ENCODE data around the gene ERI3. TPM values are rescaled to one million over a fixed set of nuclear protein-coding genes. Genes with fewer than 3 reads are reported as not detected.

ERI3 gene
- total and polyA plus RNA-seq, 2 of the 13 experiments (the other 11 are each of a cell fraction or from before 2014, with no cell fraction given): 35.6 to 35.9 TPM

DNA sequence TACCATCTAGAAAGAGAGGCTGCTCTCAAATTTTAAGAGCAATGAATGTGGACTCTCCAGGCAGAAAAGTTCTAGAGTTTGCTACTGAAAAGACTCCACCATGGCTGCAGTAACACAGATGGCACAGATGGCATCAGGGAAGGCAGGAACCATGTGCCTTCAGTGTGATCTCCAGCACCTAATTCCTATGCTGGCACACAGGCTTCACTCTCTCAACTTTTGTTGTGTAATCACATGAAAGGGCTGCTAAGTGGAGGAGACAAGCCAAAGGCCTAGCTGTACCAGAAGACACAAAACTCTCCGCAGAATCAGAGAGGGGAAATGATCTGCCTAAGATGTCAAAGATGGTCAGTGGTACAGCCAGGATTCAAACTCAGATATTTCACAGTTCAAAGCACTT is 31.1 kb downstream of the ERI3 start:
- TF ChIP-seq SP4 (CRISPR knock-in tag; IDR thresholded peaks at IDR 0.05) (no peak), MZF1 (CRISPR knock-in tag; IDR thresholded peaks at IDR 0.05; ENCODE audit: borderline replicate concordance) (no peak), JDP2 (CRISPR knock-in tag; IDR thresholded peaks at IDR 0.05; ENCODE audit: borderline replicate concordance) (no peak), ZNF224 (CRISPR knock-in tag; IDR thresholded peaks at IDR 0.05) (no peak), KLF6 (CRISPR knock-in tag; IDR thresholded peaks at IDR 0.05) (no peak), JUNB (CRISPR knock-in tag; IDR thresholded peaks at IDR 0.05; ENCODE audit: borderline replicate concordance) (no peak), CSRNP2 (CRISPR knock-in tag; conservative IDR thresholded peaks at IDR 0.05; ENCODE audit: low read depth) (no peak), ZNF383 (CRISPR knock-in tag; IDR thresholded peaks at IDR 0.05; ENCODE audit: borderline replicate concordance) (no peak), RAD21 (CRISPR knock-in tag; IDR thresholded peaks at IDR 0.05) (no peak), HNRNPK (IDR thresholded peaks at IDR 0.05; ENCODE audit: low read depth, low read length, poor library complexity, severe bottlenecking) (no peak), ZNF317 (CRISPR knock-in tag; IDR thresholded peaks at IDR 0.05) (no peak), RFX5 (IDR thresholded peaks at IDR 0.05; ENCODE audit: low read depth, low read length) (no peak), MYPOP (CRISPR knock-in tag; IDR thresholded peaks at IDR 0.05) (no peak), CBFB (CRISPR knock-in tag; IDR thresholded peaks at IDR 0.05) (no peak), MIXL1 (CRISPR knock-in tag; IDR thresholded peaks at IDR 0.05) (no peak), CENPX (CRISPR knock-in tag; IDR thresholded peaks at IDR 0.05) (no peak)
- TF ChIP-seq, protein P1, sequence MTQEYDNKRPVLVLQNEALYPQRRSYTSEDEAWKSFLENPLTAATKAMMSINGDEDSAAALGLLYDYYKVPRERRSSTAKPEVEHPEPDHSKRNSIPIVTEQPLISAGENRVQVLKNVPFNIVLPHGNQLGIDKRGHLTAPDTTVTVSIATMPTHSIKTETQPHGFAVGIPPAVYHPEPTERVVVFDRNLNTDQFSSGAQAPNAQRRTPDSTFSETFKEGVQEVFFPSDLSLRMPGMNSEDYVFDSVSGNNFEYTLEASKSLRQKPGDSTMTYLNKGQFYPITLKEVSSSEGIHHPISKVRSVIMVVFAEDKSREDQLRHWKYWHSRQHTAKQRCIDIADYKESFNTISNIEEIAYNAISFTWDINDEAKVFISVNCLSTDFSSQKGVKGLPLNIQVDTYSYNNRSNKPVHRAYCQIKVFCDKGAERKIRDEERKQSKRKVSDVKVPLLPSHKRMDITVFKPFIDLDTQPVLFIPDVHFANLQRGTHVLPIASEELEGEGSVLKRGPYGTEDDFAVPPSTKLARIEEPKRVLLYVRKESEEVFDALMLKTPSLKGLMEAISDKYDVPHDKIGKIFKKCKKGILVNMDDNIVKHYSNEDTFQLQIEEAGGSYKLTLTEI (CRISPR knock-in tag; conservative IDR thresholded peaks at IDR 0.05): no peak
- TF ChIP-seq, protein P2, sequence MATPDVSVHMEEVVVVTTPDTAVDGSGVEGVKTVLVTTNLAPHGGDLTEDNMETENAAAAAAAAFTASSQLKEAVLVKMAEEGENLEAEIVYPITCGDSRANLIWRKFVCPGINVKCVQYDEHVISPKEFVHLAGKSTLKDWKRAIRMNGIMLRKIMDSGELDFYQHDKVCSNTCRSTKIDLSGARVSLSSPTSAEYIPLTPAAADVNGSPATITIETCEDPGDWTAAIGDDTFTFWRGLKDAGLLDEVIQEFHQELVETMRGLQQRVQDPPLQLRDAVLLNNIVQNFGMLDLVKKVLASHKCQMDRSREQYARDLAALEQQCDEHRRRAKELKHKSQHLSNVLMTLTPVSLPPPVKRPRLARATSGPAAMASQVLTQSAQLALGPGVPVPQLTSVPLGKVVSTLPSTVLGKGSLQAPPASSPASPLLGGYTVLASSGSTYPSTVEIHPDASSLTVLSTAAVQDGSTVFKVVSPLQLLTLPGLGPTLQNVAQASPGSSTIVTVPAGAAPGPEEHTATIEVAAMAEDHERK (CRISPR knock-in tag; IDR thresholded peaks at IDR 0.05; ENCODE audit: low read depth): no peak
- Histone ChIP-seq H3K9ac (ENCODE audit: insufficient read depth, low read depth, low read length) (no peak overlapping the region), H3K79me2 (ENCODE audit: insufficient read depth, low read length) (no peaks in the 10 kb centered on the region), H3K4me1 (ENCODE audit: insufficient read depth, low read length) (peaks cover 12% of the 10 kb centered on the region), H2AFZ (ENCODE audit: low read length) (no peak overlapping the region), H3K27me3 (ENCODE audit: control insufficient read depth in 1 of 2, insufficient read depth in 2 of 2, low read length in 2 of 2) (no peaks in the 10 kb centered on the region), H3K4me2 (ENCODE audit: low read depth, low read length) (no peak overlapping the region), H3K36me3 (replicated peaks in 1 of 2; ENCODE audit: control insufficient read depth in 1 of 2, insufficient read depth in 2 of 2, low read length in 2 of 2) (peaks cover 3 to 19% of the 10 kb centered on the region in 2 experiments; a peak in 2 of 5 replicates), H3K4me3 (replicated peaks in 1 of 3; ENCODE audit: insufficient read depth in 1 of 3, low read depth in 2 of 3, low read length in 3 of 3) (no peak overlapping the region), H3K27ac (ENCODE audit: extremely low read length, insufficient read depth, low read length) (no peak overlapping the region), H4K20me1 (ENCODE audit: insufficient read depth, low read length) (no peaks in the 10 kb centered on the region), H3K9me3 (ENCODE audit: low read length) (no peaks in the 10 kb centered on the region)
- no peak for DNase-seq (ENCODE audit: low spot score)
- ATAC-seq: no peak
- intact Hi-C loops (cut with micrococcal nuclease; ENCODE audit: unreplicated experiment): no loop called here
- POLR2A ChIA-PET: no interaction called here
- BruUV-seq (replicated peaks): no TSS peak
- CTCF ChIA-PET (ENCODE audit: low intra/inter-chr PET ratio, low total read pairs): no interaction called here
- in situ Hi-C loops (cut with HindIII; ENCODE audit: extremely low pct_ligation_motif_present, low pct_unique_long_range_greater_than_20kb): no loop called here
- WGBS (ENCODE audit: low lambda C conversion rate): 89% methylated on average over 1 of the region's 1 CpG
- FAIRE-seq: no peak
